Suprapubic skin (tissue), 4 donors: Measurements from ENCODE around the gene SRSF7.

Experiments
- EP300 ChIP-seq: sonication (generic); formaldehyde crosslinking; IDR thresholded peaks from one replicate; pipeline ENCODE4 v1.6.1; 2017; ENCODE audit warnings: antibody characterized with exemption
- POLR2AphosphoS5 ChIP-seq, 3 donors: sonication (generic); formaldehyde crosslinking; IDR thresholded peaks; one replicate each; pipeline ENCODE4 v1.6.1; 2017; ENCODE audit warnings: antibody characterized with exemption in 3 of 3
- TF ChIP-seq, protein P1 (sequence below), 2 donors: fragments of 200-600 bp in 1 of 2; fragments of 450-650 bp in 1 of 2; sonication (generic) in 1 of 2; IDR thresholded peaks; one replicate each; pipeline ENCODE4 v1.5.1; 2016 to 2019; ENCODE audit warnings: antibody characterized with exemption in 2 of 2, mild to moderate bottlenecking in 1 of 2, moderate library complexity in 1 of 2

DNA sequence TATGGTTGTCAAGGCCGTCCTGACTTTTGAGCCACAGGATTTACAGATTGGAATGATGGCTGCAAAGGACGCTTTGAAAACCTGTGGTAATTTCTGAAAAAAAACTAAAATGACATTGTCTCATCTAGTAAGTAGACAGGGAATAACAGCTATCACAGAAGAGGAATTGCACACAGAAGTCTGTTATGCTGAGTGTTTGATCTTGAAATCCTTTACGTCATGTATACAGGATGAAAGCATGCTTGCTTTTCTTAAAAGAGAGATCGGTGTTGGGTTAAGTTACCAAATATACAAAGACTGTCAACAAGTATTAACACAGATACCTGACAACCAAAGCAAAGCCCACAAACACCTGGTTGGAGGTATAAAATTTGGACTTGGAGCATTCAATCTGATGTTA, 12.6 kb upstream of the SRSF7 start:
- TF ChIP-seq, protein P1, sequence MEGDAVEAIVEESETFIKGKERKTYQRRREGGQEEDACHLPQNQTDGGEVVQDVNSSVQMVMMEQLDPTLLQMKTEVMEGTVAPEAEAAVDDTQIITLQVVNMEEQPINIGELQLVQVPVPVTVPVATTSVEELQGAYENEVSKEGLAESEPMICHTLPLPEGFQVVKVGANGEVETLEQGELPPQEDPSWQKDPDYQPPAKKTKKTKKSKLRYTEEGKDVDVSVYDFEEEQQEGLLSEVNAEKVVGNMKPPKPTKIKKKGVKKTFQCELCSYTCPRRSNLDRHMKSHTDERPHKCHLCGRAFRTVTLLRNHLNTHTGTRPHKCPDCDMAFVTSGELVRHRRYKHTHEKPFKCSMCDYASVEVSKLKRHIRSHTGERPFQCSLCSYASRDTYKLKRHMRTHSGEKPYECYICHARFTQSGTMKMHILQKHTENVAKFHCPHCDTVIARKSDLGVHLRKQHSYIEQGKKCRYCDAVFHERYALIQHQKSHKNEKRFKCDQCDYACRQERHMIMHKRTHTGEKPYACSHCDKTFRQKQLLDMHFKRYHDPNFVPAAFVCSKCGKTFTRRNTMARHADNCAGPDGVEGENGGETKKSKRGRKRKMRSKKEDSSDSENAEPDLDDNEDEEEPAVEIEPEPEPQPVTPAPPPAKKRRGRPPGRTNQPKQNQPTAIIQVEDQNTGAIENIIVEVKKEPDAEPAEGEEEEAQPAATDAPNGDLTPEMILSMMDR (IDR thresholded peaks at IDR 0.05): no peak
- TF ChIP-seq POLR2AphosphoS5 (IDR thresholded peaks at IDR 0.05) (no peak), EP300 (no peak)
